Endothelial cell of umbilical vein (primary cell): ENCODE measurements around the gene FBXW7. TPM values are rescaled to one million over a fixed set of nuclear protein-coding genes. Genes with fewer than 3 reads are reported as not detected.

Source experiments
- BruUV-seq: library from RNA; stranded (reverse); fragments of 400-500 nt; replicated peaks from 2 replicates; lab custom pipeline; 2021; lab: Mats Ljungman, UMichigan
- CTCF ChIA-PET: fragments of 300-600, 350-600 bp; sonication (Branson Sonifier 250); formaldehyde crosslinking; loops from one replicate; lab custom pipeline; 2021; ENCODE audit warnings: antibody characterized with exemption, inconsistent platforms; lab: Charles Lee
- POLR2A ChIA-PET: fragments of 300-600, 350-600 bp; sonication (Branson Sonifier 250); formaldehyde crosslinking; loops from one replicate; lab custom pipeline; 2021; ENCODE audit warnings: antibody characterized with exemption, inconsistent platforms; lab: Charles Lee
- DNase-seq: peaks from one replicate; pipeline ENCODE4 v3.0.0-alpha.2; 2011; ENCODE audit warnings: low read depth, low spot score
- FAIRE-seq: peaks from 2 replicates; lab custom pipeline; 2011; peaks lifted over from hg19 to GRCh38; lab: Jason Lieb, UNC
- H2AFZ ChIP-seq: 2 replicates; pipeline ENCODE4 v1.6.0; 2012; ENCODE audit warnings: low read depth, low read length, control low read depth, inconsistent platforms
- H3K27ac ChIP-seq: 2 replicates; pipeline ENCODE4 v1.5.1; 2011; ENCODE audit warnings: low read depth, mild to moderate bottlenecking, control low read depth, low read length, moderate library complexity; ENCODE audit not compliant: insufficient read depth
- H3K27me3 ChIP-seq, 2 experiments: 2 replicates each; pipeline versions ENCODE4 v1.6.0 to v1.6.1; 2011; ENCODE audit warnings: low read length in 2 of 2, mixed read lengths in 1 of 2; ENCODE audit not compliant: control insufficient read depth in 2 of 2, insufficient read depth in 2 of 2
- H3K36me3 ChIP-seq, 2 experiments: 2 replicates in 1 of 2; 3 replicates in 1 of 2; pipeline ENCODE4 v1.5.1; 2011; ENCODE audit warnings: low read length in 2 of 2, mild to moderate bottlenecking in 1 of 2, moderate library complexity in 1 of 2; ENCODE audit not compliant: control insufficient read depth in 2 of 2, insufficient read depth in 2 of 2; ENCODE audit errors: extremely low read depth in 1 of 2
- H3K4me1 ChIP-seq: 3 replicates; pipeline ENCODE4 v1.5.1; 2011; ENCODE audit warnings: mild to moderate bottlenecking, low read length; ENCODE audit not compliant: control insufficient read depth, insufficient read depth; ENCODE audit errors: extremely low read depth
- H3K4me2 ChIP-seq: 2 replicates; pipeline ENCODE4 v1.6.1; 2011; ENCODE audit warnings: low read length, control low read depth, mixed read lengths; ENCODE audit not compliant: insufficient read depth
- H3K4me3 ChIP-seq, 3 experiments: fragments of 200-600 bp in 1 of 3; sonication (generic), shearing (Covaris generic) in 1 of 3; replicated peaks in 1 of 3; 2 replicates each; pipeline ENCODE4 v1.5.1; 2011 to 2016; ENCODE audit warnings: control low read depth in 3 of 3, low read length in 3 of 3, mild to moderate bottlenecking in 2 of 3, inconsistent platforms in 1 of 3, low read depth in 1 of 3, moderate library complexity in 1 of 3; ENCODE audit not compliant: insufficient read depth in 1 of 3
- H3K79me2 ChIP-seq: 2 replicates; pipeline ENCODE4 v1.6.0; 2012; ENCODE audit warnings: low read length, inconsistent platforms; ENCODE audit not compliant: control insufficient read depth, insufficient read depth
- H3K9ac ChIP-seq: replicated peaks from 2 replicates; pipeline ENCODE3; 2011; ENCODE audit warnings: low read length, control low read depth; ENCODE audit not compliant: insufficient read depth; ENCODE audit errors: extremely low read depth
- H3K9me1 ChIP-seq: replicated peaks from 3 replicates; pipeline ENCODE4 v1.6.0; 2011; ENCODE audit warnings: mild to moderate bottlenecking, low read length; ENCODE audit not compliant: control insufficient read depth, insufficient read depth; ENCODE audit errors: extremely low read depth
- H3K9me3 ChIP-seq: replicated peaks from 2 replicates; pipeline ENCODE4 v1.5.1; 2012; ENCODE audit warnings: low read length, inconsistent platforms; ENCODE audit not compliant: control insufficient read depth, insufficient read depth
- H4K20me1 ChIP-seq: replicated peaks from 2 replicates; pipeline ENCODE3; 2011; ENCODE audit warnings: mild to moderate bottlenecking, low read length; ENCODE audit not compliant: control insufficient read depth, insufficient read depth; ENCODE audit errors: extremely low read depth
- EZH2 ChIP-seq: IDR thresholded peaks from 2 replicates; pipeline ENCODE4 v1.6.1; 2012; ENCODE audit warnings: borderline replicate concordance, low read depth, mild to moderate bottlenecking, moderate library complexity, low read length, inconsistent platforms; ENCODE audit not compliant: severe bottlenecking
- FOS ChIP-seq: IDR thresholded peaks from 2 replicates; pipeline ENCODE4 v1.6.1; 2011; ENCODE audit warnings: mild to moderate bottlenecking, low read length, moderate library complexity, borderline replicate concordance; ENCODE audit not compliant: insufficient read depth
- GATA2 ChIP-seq: IDR thresholded peaks from 2 replicates; pipeline ENCODE4 v1.7.0; 2011; ENCODE audit warnings: low read depth, mild to moderate bottlenecking, moderate library complexity, mixed read lengths, low read length; ENCODE audit not compliant: insufficient read length, insufficient read depth
- JUN ChIP-seq: IDR thresholded peaks from 2 replicates; pipeline ENCODE4 v1.6.1; 2011; ENCODE audit warnings: borderline replicate concordance, low read depth; ENCODE audit not compliant: insufficient read length, insufficient read depth
- MYC ChIP-seq: IDR thresholded peaks from one replicate; pipeline ENCODE4 v1.6.1; 2011; ENCODE audit warnings: mild to moderate bottlenecking, low read depth, low read length
- POLR2A ChIP-seq: IDR thresholded peaks from 2 replicates; pipeline ENCODE4 v1.6.1; 2012; ENCODE audit warnings: low read depth, mild to moderate bottlenecking, control low read depth, low read length
- POLR2AphosphoS5 ChIP-seq: IDR thresholded peaks from 2 replicates; pipeline ENCODE4 v1.6.1; 2012; ENCODE audit warnings: low read depth, mild to moderate bottlenecking, control low read depth, low read length, moderate library complexity; ENCODE audit not compliant: insufficient read depth
- dilution Hi-C: fragments of 300-500 bp; cut with MboI; formaldehyde crosslinking; loops from one replicate; pipeline ENCODE4 v1.15.0; 2019; ENCODE audit warnings: low sequenced_read_pairs; ENCODE audit not compliant: extremely low pct_ligation_motif_present
- intact Hi-C: fragments of 100-400 bp; cut with micrococcal nuclease; formaldehyde crosslinking; loops from one replicate; pipeline ENCODE4 v1.10.0; 2022
- polyA plus RNA-seq, 4 experiments: library from polyadenylated mRNA; depleted of rRNA in 3 of 4; stranded (reverse) in 3 of 4; unstranded in 1 of 4; fragments of >200 nt; gene quantifications; 2 replicates each; pipeline versions ENCODE4 v1.2.1 to v1.2.3, GENCODE V29; 2011 to 2012; ENCODE audit warnings: missing spikeins in 1 of 4
- total RNA-seq: library from RNA; stranded (reverse); gene quantifications from 2 replicates; pipeline ENCODE4 v1.2.3, GENCODE V29; 2021
- TF ChIP-seq, protein P1 (sequence below): IDR thresholded peaks from 2 replicates; pipeline ENCODE4 v1.6.1; 2011; ENCODE audit not compliant: insufficient read depth, insufficient read length
- TF ChIP-seq, protein P2 (sequence below), 2 donors: IDR thresholded peaks; 1 replicate in 1 of 2; 2 replicates in 1 of 2; pipeline ENCODE4 v1.5.1; 2011; ENCODE audit warnings: low read length in 2 of 2, mild to moderate bottlenecking in 2 of 2, moderate library complexity in 2 of 2, control low read depth in 1 of 2, inconsistent platforms in 1 of 2, low read depth in 1 of 2; ENCODE audit not compliant: insufficient read depth in 1 of 2; ENCODE audit errors: extremely low read depth in 1 of 2

FBXW7 gene
- total and polyA plus RNA-seq, 2 donors (not counting 3 experiments of a cell fraction or from before 2014, with no cell fraction given), result 7.0 to 28.1 TPM

DNA sequence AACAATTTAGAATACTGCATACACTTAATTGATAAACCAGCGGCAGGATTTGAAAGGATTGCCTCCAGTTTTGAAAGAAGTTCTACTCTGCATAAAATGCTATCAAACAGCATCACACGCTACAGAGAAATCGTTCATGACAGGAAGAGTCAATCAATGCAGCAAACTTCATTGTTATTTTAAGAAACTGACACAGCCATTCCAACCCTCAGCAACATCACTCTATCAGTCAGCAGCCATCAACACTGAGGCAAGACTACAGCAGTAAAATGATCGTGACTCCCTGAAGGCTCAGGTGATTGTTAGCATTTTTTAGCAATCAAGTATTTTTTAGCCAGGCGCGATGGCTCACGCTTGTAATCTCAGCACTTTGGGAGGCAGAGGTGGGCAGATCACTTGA, 98.3 kb downstream of the FBXW7 start:
- Histone ChIP-seq H3K9ac (no peak overlapping the region), H2AFZ (no peak overlapping the region), H3K79me2 (peaks cover 19% of the 10 kb centered on the region), H3K36me3 (no peaks in the 10 kb centered on the region), H4K20me1 (no peaks in the 10 kb centered on the region), H3K4me2 (no peak overlapping the region), H3K27me3 (no peaks in the 10 kb centered on the region), H3K9me1 (no peaks in the 10 kb centered on the region), H3K4me3 (no peak overlapping the region), H3K9me3 (no peaks in the 10 kb centered on the region), H3K27ac (no peak overlapping the region), H3K4me1 (no peaks in the 10 kb centered on the region)
- CTCF ChIA-PET, result no interaction called here
- POLR2A ChIA-PET, result no interaction called here
- no peak for TF ChIP-seq MYC
- intact Hi-C loops (no loop called here), dilution Hi-C loops (no loop called here)
- BruUV-seq, result no TSS peak
- FAIRE-seq, result no peak
- no peak for DNase-seq

DNA sequence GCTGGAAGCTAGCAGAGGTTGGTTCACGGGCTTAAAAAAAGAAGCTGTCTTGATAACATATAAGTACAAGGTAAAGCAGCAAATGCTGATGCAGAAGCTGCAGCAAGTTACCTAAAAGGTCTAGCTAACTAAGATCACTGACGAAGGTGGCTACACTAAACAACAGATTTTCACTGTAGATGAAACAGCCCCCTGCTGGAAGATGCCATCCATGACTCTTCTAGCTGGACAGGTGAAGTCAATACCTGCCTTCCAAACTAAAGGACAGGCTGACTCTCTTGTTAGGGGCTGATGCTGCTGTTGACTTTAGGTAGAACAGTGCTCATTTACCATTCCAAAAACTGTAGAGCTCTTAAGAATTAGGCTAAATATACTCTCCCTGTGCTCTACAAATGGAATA, 99.5 kb downstream of the FBXW7 start:
- Histone ChIP-seq H3K36me3 (no peaks in the 10 kb centered on the region), H3K9me3 (no peaks in the 10 kb centered on the region), H3K79me2 (peaks cover 20% of the 10 kb centered on the region), H3K4me2 (no peak overlapping the region), H3K9ac (no peak overlapping the region), H3K27me3 (no peaks in the 10 kb centered on the region), H2AFZ (no peak overlapping the region), H3K4me3 (no peak overlapping the region), H3K4me1 (no peaks in the 10 kb centered on the region), H3K9me1 (no peaks in the 10 kb centered on the region), H3K27ac (no peak overlapping the region), H4K20me1 (no peaks in the 10 kb centered on the region)
- TF ChIP-seq JUN, result no peak
- TF ChIP-seq GATA2, result no peak
- TF ChIP-seq MYC, result no peak
- TF ChIP-seq, protein P1, sequence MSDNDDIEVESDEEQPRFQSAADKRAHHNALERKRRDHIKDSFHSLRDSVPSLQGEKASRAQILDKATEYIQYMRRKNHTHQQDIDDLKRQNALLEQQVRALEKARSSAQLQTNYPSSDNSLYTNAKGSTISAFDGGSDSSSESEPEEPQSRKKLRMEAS, result no peak
- TF ChIP-seq POLR2AphosphoS5, result no peak
- TF ChIP-seq POLR2A, result no peak
- TF ChIP-seq FOS, result no peak
- no peak for TF ChIP-seq EZH2
- TF ChIP-seq, protein P2, sequence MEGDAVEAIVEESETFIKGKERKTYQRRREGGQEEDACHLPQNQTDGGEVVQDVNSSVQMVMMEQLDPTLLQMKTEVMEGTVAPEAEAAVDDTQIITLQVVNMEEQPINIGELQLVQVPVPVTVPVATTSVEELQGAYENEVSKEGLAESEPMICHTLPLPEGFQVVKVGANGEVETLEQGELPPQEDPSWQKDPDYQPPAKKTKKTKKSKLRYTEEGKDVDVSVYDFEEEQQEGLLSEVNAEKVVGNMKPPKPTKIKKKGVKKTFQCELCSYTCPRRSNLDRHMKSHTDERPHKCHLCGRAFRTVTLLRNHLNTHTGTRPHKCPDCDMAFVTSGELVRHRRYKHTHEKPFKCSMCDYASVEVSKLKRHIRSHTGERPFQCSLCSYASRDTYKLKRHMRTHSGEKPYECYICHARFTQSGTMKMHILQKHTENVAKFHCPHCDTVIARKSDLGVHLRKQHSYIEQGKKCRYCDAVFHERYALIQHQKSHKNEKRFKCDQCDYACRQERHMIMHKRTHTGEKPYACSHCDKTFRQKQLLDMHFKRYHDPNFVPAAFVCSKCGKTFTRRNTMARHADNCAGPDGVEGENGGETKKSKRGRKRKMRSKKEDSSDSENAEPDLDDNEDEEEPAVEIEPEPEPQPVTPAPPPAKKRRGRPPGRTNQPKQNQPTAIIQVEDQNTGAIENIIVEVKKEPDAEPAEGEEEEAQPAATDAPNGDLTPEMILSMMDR (IDR thresholded peaks at IDR 0.05; ENCODE audit: extremely low read depth in 1 of 2, insufficient read depth in 1 of 2, low read depth in 1 of 2, low read length in 2 of 2), result no peak
- no peak for DNase-seq
- dilution Hi-C loops, result no loop called here
- ChIA-PET POLR2A (no interaction called here), CTCF (interaction anchor here (1.0 to 1.1 kb wide), 2 partner anchors 14 to 18 kb away, joined by 3 to 4 read pairs; no protein-coding TSS in a partner anchor)
- BruUV-seq, result no TSS peak
- FAIRE-seq, result no peak
- intact Hi-C loops, result no loop called here
